Measurements from ENCODE around the gene RAD51D.
A peak's percentile ranks its signal among the peaks of the same experiment; 100 is the strongest.

DNA sequence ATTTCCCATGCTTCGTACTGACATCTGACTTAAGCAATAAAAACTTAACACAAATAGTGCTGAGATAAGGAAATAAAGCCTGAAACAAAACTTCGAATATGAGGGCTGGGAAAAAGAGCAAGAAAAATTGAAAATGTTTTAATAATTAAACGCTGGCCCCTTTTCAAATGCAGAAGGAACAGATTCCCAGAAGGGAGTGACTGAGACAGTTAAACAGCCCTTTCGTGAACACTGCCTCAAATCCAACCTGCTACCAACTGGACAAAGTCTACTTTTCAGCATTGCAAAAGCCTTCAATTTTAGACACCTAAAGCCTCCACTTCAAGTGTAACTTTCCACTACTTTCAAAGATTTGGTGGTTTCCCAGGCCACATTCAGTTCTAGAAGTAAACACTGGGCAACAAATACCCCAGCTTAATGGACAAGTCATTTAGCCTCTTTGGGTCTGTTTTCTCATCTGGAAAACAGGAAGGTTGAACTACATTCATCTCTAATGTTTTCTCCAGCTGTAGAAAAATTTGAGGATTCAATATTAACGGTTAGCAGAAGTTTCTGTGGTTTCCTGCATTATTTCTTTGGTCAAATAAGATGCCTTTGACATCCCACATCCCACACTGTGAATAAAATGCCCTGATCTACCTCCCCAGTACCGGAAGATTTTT is 68.0 kb downstream of the RAD51D start:
- TF ChIP-seq, protein P1, sequence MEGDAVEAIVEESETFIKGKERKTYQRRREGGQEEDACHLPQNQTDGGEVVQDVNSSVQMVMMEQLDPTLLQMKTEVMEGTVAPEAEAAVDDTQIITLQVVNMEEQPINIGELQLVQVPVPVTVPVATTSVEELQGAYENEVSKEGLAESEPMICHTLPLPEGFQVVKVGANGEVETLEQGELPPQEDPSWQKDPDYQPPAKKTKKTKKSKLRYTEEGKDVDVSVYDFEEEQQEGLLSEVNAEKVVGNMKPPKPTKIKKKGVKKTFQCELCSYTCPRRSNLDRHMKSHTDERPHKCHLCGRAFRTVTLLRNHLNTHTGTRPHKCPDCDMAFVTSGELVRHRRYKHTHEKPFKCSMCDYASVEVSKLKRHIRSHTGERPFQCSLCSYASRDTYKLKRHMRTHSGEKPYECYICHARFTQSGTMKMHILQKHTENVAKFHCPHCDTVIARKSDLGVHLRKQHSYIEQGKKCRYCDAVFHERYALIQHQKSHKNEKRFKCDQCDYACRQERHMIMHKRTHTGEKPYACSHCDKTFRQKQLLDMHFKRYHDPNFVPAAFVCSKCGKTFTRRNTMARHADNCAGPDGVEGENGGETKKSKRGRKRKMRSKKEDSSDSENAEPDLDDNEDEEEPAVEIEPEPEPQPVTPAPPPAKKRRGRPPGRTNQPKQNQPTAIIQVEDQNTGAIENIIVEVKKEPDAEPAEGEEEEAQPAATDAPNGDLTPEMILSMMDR (IDR thresholded peaks at IDR 0.05; ENCODE audit: low read depth, low read length, missing input control), result no peak
- TF ChIP-seq, protein P2, sequence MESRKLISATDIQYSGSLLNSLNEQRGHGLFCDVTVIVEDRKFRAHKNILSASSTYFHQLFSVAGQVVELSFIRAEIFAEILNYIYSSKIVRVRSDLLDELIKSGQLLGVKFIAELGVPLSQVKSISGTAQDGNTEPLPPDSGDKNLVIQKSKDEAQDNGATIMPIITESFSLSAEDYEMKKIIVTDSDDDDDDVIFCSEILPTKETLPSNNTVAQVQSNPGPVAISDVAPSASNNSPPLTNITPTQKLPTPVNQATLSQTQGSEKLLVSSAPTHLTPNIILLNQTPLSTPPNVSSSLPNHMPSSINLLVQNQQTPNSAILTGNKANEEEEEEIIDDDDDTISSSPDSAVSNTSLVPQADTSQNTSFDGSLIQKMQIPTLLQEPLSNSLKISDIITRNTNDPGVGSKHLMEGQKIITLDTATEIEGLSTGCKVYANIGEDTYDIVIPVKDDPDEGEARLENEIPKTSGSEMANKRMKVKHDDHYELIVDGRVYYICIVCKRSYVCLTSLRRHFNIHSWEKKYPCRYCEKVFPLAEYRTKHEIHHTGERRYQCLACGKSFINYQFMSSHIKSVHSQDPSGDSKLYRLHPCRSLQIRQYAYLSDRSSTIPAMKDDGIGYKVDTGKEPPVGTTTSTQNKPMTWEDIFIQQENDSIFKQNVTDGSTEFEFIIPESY (IDR thresholded peaks at IDR 0.05), result no peak
- TF ChIP-seq YY1 (IDR thresholded peaks at IDR 0.05) (no peak), EGR1 (IDR thresholded peaks at IDR 0.05; ENCODE audit: low read depth in 2 of 2) (no peak), TAF1 (conservative IDR thresholded peaks at IDR 0.05) (no peak), GABPA (IDR thresholded peaks at IDR 0.05 in 1 of 2, conservative IDR thresholded peaks at IDR 0.05 in 1 of 2) (peak in 1 of 2 donors; percentile 11), RAD21 (IDR thresholded peaks at IDR 0.05) (peak; percentile 19 to 23), JUND (IDR thresholded peaks at IDR 0.05) (peak; percentile 39 to 62), FOXA2 (IDR thresholded peaks at IDR 0.05) (peak; percentile 8), RXRA (IDR thresholded peaks at IDR 0.05) (peak; percentile 14 to 45), FOXA1 (IDR thresholded peaks at IDR 0.05) (no peak)
- TF ChIP-seq, protein P3, sequence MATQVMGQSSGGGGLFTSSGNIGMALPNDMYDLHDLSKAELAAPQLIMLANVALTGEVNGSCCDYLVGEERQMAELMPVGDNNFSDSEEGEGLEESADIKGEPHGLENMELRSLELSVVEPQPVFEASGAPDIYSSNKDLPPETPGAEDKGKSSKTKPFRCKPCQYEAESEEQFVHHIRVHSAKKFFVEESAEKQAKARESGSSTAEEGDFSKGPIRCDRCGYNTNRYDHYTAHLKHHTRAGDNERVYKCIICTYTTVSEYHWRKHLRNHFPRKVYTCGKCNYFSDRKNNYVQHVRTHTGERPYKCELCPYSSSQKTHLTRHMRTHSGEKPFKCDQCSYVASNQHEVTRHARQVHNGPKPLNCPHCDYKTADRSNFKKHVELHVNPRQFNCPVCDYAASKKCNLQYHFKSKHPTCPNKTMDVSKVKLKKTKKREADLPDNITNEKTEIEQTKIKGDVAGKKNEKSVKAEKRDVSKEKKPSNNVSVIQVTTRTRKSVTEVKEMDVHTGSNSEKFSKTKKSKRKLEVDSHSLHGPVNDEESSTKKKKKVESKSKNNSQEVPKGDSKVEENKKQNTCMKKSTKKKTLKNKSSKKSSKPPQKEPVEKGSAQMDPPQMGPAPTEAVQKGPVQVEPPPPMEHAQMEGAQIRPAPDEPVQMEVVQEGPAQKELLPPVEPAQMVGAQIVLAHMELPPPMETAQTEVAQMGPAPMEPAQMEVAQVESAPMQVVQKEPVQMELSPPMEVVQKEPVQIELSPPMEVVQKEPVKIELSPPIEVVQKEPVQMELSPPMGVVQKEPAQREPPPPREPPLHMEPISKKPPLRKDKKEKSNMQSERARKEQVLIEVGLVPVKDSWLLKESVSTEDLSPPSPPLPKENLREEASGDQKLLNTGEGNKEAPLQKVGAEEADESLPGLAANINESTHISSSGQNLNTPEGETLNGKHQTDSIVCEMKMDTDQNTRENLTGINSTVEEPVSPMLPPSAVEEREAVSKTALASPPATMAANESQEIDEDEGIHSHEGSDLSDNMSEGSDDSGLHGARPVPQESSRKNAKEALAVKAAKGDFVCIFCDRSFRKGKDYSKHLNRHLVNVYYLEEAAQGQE (IDR thresholded peaks at IDR 0.05), result peak; percentile 34
- TF ChIP-seq, protein P4, sequence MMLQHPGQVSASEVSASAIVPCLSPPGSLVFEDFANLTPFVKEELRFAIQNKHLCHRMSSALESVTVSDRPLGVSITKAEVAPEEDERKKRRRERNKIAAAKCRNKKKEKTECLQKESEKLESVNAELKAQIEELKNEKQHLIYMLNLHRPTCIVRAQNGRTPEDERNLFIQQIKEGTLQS (IDR thresholded peaks at IDR 0.05), result peak; percentile 46
- TF ChIP-seq, protein P5, sequence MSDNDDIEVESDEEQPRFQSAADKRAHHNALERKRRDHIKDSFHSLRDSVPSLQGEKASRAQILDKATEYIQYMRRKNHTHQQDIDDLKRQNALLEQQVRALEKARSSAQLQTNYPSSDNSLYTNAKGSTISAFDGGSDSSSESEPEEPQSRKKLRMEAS (IDR thresholded peaks at IDR 0.05), result no peak

Measured in liver (tissue), 3 donors.